ENCODE measurements around the gene SPR.
"Not testable (repeated sequence)": the region's sequence is repeated elsewhere in the genome, so short reads cannot be mapped to it uniquely, and the experiment has no call there.

Gene SPR

DNA sequence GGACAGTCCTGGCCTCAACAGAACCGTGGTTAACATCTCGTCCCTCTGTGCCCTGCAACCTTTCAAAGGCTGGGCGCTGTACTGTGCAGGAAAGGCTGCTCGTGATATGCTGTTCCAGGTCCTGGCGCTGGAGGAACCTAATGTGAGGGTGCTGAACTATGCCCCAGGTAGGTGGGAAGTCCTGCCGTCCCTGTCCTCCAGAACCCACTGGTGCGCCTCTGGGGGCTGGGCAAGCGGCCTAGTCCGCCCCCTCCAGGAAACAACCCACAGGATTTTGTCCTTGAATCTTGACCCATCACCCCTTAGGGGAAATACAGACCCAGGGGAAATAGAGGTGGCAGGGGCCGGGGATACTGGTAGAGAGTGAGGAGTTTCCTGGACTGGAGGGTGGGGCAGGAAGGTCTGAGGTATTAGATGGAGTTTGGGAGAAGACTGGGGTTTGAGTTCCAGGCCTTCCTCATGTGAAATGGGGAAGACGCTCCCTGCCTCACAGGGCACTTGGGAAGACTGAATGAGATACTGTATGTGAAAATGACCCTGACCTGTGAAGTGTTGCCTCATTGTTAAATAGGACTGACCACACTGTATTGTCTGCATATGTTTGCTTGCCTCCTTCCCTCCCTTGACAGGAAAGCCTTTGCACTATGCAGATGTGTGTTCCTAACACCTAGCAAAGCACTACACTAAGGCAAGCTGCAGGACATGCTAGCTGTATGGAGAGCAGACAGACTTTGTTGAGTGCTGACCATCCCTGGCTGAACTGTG lies 1.4 kb downstream of the SPR start:
- no peak for DNase-seq (ENCODE audit: low spot score)

DNA sequence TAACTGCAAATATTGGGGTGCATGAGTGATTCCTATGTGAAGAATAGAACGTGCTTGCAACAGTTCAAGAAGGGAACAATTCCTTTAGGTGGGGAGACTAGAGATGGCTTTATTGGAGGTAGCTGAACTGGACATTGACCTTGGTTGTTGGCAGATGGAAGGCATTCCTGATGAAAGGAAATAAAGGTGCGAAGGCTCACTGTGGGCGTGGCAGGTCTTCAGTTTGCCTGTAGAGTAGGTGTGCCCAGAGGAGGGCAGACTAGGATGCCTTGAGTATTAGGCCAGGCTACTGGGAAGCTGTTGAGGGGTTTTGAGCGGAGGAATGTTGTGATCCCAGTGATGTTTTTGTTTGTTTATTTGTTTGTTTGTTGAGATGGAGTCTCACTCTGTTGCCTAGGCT lies 2.8 kb downstream of the SPR start:
- no peak for DNase-seq (ENCODE audit: low spot score)

DNA sequence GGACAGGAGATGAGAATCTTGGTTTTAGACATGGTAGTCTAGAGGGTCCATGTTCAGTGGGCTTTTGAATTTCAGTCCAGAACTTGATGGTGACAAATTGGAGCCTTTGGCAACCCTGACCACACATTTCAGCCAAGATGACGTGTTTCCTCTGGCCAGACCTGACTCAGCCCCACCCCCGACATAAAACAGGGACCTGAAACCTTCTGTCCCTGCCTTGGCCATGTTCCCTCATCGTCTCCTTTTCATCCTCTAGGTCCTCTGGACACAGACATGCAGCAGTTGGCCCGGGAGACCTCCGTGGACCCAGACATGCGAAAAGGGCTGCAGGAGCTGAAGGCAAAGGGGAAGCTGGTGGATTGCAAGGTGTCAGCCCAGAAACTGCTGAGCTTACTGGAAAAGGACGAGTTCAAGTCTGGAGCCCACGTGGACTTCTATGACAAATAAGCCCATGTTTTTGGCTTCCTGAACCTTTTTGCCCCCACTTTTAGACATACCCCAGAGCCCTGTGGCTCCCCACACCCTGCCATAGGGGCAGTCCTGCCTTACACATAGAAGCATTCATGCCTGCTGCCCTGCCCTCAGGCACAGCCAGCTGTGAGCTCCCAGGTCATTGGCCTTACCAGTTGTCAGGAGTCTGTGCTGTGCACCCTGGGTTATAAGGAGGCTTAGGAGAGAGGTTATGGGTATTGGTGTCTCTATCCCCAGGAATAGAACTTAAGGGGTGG lies 4.0 kb downstream of the SPR start:
- no peak for DNase-seq (ENCODE audit: low spot score)

DNA sequence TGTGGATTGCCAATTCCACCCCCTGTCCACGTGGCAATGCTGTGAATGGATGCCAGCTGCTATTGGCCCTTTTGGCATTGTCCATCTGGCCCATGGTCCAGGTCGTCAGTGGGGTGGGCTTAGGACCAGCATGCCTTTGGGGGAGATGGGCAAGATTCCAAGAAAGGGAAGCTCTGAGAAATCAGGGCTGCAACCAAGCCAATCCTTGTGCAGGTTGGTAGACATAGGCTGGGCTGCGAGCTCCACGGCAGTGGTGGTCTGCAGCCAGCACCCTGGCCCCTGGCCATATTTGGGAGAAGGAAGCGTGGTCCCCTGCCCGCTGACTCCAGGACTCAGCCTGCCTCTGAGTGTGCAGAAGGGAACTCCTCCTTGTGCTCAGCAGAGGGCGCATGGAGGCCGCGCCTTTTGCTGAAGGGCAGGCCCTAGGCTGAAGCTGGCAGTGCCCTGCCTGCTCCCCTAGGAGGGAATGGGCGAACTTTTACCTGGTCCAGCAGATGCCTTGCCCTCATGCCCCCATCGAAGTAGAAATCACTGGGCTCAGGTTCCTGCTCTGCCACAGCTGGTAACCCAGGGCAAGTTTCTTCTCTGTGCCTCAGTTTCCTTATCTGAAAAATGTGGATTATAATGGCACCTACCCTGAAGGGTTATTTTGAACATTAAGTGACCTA lies 5.4 kb downstream of the SPR start:
- DNase-seq (ENCODE audit: low spot score): peak; percentile 93

DNA sequence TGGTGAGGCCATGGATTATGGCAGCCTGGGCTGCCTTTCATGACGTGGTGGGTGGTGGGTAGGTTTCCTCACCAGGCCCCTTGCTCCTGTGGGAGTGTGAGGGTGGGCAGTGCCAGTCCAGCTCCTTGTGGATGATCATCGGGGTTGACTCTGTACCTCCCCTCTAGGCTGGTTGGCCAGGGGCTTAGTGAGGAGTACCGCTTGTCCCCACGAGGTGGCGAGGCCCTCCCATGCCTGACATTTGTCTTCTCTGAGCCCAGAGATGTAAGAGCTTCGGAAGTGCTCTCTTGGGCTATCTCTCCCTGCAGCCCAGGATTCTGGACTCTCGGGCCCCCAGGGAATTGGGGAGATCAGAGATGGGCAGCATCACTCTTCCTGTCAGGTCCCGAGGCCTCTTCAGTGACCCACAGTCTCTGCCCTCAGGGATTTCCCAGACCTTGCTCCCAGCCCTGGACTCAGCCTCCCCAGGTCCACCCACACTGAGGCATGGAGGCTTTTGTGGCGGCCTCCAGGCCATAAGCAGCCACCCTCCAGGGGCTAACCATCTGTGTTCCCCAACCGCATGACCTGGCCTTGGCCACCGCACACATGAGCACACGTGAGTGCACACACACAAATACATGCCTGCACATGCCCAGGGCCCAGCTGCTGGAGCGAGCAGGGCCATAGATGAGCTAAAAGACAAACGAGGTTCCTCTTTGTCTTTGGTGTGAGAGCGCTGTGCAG lies 6.5 kb downstream of the SPR start:
- DNase-seq (ENCODE audit: low spot score): peak; percentile 79

DNA sequence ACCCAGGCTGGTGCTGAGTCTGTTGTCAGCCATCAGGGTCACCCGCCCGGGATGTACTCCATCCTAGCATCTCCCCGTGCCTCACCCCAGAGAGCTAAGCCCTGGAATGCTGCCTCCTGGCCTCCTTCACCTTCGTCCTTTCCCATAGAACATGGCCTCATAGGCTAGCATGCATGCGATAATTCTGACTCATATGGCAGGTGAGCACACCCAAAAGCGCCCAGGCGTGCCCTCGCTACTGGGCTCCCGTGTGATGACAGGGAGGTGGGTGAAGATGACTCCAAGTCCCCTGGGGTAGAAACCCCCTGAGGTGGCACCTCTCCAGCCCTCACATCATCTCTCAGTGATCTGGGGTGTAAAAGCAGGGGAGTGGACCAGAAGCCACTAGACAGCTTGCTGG lies 7.3 kb downstream of the SPR start:
- no peak for DNase-seq (ENCODE audit: low spot score)

DNA sequence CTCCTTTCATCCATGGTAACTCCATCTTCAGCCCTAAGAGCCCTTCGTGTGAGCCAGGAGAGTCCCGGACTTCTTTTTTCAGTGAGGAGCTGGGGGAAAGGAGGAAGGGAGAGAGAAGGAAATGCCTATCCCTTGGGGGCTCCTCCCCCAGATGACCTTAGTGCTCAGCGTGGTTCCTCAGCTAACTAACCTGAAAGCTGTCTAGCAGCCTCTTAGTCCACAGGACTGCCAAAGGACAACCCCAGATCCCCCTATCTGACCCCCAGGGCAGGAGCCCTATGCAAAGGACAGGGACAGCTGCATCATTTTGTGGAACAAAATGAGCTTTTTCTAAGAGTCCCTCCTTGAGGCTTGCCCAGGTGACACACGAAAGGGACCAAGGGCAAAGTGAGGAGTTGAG lies 7.9 kb downstream of the SPR start:
- no peak for DNase-seq (ENCODE audit: low spot score)

DNA sequence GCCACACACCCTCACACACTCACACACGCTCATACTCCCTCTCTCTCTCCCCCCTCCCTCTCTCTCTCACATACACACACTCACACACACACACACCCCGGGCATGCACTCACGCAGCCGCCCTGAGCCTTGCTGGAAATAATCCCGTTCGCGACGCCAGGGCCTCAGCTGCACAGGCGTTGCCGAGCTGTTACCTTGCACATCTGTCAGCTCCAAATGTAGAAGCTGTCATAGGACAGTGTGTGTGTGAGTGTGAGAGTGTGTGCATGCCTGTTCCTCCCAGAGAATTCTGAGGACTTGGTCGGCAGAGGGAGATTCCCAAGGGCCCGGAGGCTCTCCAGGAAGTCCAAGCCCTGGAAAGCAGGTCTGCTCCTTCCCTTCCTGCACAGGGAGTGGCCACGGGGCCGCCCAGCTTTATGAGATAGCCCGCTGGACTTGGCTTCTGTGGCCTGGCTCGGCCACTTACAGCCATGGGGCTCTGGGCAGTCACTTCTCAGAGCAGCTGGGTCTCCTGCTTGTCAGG lies 8.6 kb downstream of the SPR start:
- peak; percentile 43 for DNase-seq (ENCODE audit: low spot score)

DNA sequence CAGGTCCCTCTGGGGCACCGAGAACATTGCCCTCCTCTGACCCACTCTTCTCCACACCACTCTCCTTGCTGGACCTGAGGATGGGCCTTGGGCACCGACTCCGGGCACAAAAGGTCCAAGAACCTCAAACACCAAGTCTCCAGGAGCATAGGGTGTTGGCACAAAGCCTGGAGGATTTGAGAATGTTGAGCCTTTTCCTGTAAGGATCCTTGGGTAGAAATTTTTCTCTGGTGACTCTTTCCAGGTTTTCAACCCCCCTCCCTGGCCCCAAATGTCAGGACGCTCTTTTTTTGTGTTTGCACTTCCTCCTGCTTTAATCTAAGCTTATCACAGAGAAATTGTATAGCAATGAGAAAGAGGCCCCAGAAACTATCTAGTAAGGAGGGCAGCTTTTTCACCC lies 9.2 kb downstream of the SPR start:
- no peak for DNase-seq (ENCODE audit: low spot score)

DNA sequence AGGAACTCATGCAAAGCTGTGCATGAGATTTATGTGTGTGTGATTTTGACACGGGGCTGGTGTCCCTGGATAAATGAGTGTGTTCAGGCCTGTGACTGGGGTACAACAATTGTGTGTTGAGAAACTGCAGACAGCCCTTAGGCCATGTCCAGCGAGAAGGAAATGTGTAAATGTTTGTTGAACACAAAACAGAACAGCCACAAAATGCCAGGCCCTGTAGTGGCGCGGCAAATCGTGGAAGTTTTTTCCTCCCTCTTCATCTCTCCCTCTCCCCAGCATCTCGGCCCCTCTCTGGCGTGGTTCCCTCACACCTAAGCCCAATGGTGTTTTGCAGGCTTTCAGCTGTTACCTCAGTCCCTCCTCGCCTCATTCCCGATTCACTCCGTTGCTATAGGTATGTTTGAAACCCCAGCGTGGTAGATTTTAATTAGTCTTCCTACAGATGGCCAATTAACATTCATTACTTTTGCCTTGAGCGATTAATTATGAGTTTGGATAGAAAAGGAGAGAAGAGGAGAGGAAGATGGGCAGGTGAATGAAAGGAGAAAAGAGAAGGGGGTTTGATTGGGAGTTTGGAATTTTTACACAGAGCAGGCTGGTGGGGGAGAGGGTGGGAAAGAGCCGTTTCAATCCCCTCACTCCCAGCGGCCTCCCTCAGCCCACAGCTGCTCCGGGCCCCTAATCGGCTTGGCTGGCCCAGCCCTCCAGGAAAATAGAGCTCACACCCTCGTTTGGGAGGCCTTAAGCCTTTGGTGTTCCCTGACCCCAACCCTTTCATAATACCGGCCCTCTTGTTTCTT lies 10.8 kb downstream of the SPR start:
- no peak for DNase-seq (ENCODE audit: low spot score)

DNA sequence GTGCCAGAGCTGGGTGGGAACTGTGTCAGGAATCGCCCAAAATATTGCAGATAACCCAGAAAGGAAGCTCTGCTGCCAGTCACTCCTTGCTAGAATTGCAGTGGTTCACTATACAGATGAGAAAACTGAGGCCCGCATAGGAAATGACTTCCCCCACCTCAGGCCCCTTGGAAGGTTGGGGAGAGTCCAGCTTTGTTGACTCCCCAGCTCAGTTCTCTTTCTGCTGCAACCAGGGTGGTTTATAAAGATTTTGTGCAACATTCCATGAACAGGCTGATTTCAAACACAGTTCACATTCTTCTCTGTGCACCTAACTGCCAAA lies 11.3 kb downstream of the SPR start:
- no peak for DNase-seq (ENCODE audit: low spot score)

DNA sequence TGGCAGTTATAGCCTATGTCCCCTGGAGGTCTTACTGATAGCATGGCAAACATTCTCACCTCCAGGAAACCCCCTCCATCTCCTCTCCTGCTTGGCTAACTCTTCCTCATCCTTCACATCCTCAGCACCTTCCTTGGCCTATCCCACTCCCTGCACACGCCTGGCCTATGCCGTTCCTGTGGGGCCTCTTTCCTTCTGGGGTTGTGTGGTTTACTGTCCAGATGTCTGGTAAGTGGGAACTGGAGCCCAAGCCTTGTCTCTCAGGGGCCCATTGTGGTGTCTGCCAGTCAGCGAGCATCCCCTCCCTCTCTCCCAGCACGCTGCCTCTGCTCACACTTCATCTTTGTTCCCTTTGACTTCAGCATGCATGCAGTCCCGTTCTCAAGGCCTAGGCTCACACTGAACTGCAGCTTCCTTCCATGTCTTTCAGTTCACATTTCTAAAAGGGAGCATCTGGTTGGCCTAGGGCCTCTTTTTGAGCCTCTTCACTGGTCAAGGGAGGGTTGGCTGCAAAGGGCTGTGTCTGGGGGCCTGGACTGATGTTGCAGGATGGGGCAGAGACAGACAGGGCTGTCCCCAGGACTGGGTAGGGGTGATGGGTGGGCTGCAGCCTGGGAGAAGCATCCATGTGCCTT lies 13.1 kb downstream of the SPR start:
- no peak for DNase-seq (ENCODE audit: low spot score)

DNA sequence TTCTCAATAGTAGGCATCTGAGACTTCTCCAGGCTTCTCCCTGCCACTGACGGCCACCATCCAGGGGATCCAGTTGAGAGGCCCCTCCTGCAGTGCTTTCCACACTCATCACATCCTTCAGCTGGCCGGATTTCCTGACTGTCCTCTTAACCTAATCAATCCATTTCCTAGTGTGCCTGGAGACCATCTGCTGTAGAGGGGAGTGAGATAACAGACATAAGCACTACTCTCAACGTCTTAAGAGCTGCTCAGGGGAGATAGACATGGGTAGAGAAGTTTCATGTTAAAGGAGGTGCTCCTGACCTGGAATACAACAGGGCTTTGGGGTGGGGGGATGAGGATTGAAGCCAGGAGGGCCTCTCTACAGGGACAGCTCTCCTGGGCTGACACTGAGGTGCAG lies 14.2 kb downstream of the SPR start:
- no peak for DNase-seq (ENCODE audit: low spot score)

DNA sequence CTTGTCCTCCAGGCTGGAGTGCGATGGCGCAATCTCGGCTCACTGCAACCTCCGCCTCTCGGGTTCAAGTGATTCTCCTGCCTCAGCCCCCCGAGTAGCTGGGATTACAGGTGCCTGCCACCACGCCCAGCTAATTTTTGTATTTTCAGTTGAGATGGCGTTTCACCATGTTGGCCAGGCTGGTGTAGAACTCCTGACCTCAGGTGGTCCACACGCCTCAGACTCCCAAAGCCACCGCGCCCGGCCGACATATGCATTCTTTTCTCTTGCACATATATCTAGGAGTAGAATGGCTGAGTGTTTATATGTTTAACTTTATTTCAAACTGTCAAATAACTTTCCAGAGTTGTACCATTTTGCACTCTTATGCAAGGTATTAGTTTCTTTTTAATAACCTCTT lies 20.2 kb downstream of the SPR start:
- not testable (repeated sequence) for DNase-seq (ENCODE audit: low spot score)

DNA sequence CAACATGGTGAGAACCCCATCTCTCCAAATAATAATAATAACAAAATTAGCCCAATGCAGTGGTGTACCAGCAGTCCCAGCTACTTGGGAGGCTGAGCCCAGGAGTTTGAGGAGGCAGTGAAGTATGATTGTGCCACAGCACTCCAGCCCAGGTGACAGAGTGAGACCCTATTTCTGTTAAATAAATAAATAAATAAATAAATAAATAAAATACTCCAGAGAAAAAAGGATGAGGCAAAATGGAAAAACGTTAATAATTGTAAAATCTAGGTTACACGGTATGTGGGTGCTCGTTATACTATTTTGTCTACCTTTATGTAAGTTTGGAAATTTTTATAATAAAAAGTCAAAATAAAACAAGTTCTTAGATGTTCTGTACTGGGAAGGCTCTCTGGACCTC lies 21.5 kb downstream of the SPR start:
- no peak for DNase-seq (ENCODE audit: low spot score)

DNA sequence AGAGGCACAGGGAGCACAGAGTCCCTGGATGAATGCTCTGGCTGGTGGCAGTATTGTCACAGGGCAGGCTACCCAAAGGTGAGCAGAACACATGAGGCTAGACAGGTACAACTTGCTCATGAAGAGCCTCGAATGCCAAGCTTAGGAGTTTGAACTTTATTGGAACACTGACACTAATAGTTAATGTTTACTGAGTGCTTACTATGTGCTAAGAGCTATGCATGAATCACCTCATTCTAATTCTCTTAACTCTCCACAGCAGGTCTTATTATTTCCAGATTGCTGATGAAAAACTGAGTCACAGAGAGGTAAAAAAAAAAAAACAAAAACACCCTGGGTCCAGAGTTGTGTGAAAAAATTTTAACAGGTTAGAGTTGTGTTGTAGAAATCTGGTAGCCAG lies 24.0 kb downstream of the SPR start:
- no peak for DNase-seq (ENCODE audit: low spot score)

DNA sequence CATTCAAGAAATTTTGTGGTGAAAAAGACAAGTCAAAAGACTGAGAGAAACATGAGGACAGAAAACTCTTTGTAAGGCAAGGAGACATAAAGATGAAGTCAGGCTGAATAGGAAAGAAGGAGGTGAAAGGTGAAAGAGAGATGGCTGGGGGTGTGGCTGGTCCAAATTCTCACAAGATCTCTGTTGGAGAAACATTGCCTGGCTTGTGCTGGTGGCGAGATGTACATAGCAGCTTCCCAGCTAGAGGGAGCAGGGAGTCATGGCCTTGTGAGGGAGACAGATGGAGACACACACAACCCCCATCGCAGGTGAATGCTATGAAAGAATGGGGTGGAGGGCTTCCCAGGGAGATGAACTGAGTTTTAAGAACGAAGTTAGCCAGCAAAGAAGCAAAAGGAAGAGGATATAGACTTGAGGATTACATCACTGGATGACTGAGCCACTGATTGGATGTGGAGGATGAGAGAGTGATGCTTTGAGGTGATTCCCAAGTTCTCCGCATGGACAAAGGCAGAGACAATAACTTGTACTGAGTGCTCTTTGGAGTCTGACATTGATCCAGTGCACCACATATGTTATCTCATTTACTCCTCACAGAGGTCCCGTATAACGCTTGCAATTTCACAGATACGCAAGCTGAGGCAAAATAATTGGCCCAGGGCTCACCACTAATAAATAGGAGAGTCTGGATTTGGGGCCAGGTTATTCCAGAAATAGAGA lies 26.4 kb downstream of the SPR start:
- DNase-seq (ENCODE audit: low spot score): no peak

DNA sequence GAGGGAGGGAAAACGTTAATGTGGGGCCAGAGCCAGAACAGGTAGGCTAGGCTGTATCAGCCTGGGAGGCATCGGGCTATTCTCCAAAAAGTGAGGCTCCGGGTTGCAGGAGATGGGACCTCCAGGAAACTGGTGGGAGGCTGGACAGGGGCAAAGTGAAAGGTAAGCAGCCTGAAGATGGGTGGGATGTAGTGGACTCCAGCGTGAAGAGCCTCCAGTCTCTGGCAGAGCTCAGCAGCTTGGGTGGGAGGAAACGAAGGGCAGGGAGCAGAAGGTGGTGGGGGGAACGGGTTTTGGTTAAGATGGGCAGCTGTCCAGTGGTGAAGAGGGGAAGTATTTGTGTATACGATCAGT lies 27.0 kb downstream of the SPR start:
- no peak for DNase-seq (ENCODE audit: low spot score)

DNA sequence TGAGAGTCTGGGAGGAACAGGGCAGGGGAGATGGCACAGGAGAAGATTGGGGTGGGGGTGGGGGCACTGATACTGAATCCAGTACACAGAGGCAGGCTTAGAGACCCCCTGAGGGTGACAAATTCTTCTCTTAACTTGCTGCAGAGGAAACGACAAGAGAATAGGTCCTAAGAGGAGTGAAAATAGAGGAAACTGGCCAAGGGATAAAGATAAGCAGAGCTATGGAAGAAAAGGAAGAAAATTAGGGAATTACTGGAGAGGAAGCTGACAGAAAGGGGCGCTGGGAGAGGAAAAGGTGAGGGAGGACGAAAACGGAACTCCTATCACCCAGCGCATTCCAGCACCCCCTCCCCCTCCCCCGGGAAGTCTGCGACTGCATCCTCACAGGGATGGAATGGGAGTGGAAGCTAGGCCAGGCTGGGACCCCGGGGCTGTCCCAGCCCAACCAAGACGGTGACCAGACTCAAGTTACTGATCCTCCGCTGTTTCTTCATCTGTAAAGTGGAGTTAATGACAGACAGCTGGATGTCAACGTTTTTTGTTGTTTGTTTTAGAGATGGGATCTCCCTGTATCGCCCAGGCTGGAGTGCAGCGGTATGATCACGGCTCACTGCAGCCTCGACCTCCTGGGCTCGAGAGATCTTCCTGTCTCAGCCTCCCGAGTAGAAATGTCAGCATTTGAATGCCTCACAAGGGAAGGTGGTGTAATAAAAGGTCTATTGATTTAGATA lies 27.5 kb downstream of the SPR start:
- no peak for DNase-seq (ENCODE audit: low spot score)

DNA sequence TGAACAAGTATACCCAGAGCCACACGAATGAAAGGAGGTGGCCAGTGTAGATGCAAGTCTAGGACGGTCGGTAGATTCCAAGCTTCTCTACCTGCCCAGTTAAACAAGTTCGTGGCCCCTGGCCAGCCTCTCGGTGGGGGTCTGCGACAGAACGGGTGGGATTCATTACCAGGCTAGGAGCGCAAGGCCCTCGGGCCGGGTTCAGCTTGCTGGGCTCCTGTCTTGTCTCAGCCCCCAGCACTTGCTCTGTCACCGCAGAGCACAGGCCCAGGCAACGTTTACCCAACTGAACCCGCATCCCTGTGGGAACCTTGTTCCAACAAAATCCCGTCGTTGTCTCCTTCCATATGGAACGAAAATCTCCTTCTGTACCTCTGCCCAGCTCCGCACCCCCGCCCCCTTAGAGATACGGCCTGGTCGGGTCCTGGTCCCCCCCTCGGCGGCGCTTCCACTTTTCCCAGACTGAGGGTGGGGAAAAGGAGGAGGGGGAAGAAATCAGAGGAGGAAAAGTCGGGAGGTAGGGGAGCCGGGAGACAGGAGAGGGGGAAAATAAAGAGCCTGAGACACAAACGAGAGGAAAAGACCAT lies 28.2 kb downstream of the SPR start:
- DNase-seq (ENCODE audit: low spot score): no peak

Measured in GM03348 (cell line).